Measurements from ENCODE around the gene HS2ST1.

- TF ChIP-seq POLR2A (IDR thresholded peaks at IDR 0.05; ENCODE audit: low read depth, low read length), result no peak
- no peak for TF ChIP-seq CTCF (IDR thresholded peaks at IDR 0.05; ENCODE audit: extremely low read depth in 1 of 2, insufficient read depth in 1 of 2, low read depth in 1 of 2, low read length in 2 of 2)
- TF ChIP-seq EZH2 (IDR thresholded peaks at IDR 0.05; ENCODE audit: borderline replicate concordance, low read depth, low read length, severe bottlenecking), result no peak
These were observed 10.0 kb downstream of the HS2ST1 start for GRCh38 chr1:86924324-86924960.
